Upper lobe of left lung (tissue), 6 donors: ENCODE measurements around the gene WDR93. TPM values are rescaled to one million over a fixed set of nuclear protein-coding genes. Genes with fewer than 3 reads are reported as not detected.

Source experiments
- ATAC-seq, 2 donors: fragments of 200-7000 bp; cut with Tn5 transposase; one replicate each; pipeline ENCODE4 v1.9.1; 2022; ENCODE audit warnings: mild to moderate bottlenecking in 2 of 2, moderate library complexity in 2 of 2; ENCODE audit not compliant: low FRiP score in 2 of 2
- DNase-seq, 2 donors: peaks; one replicate each; pipeline ENCODE4 v3.0.0-alpha.2; 2019 to 2020
- H3K27ac ChIP-seq, 4 donors: fragments of 200-600 bp; sonication (generic); one replicate each; pipeline ENCODE4 v1.5.1; 2016 to 2019
- H3K27me3 ChIP-seq, 4 donors: fragments of 200-600 bp; sonication (generic); one replicate each; pipeline ENCODE4 v1.5.1; 2017 to 2019
- H3K36me3 ChIP-seq, 4 donors: fragments of 200-600 bp; sonication (generic); one replicate each; pipeline ENCODE4 v1.5.1; 2016 to 2019
- H3K4me1 ChIP-seq, 4 donors: fragments of 200-600 bp; sonication (generic); one replicate each; pipeline ENCODE4 v1.5.1; 2018 to 2019
- H3K4me3 ChIP-seq, 4 donors: fragments of 200-600 bp; sonication (generic); one replicate each; pipeline ENCODE4 v1.5.1; 2017 to 2019; ENCODE audit warnings: mild to moderate bottlenecking in 2 of 4, moderate library complexity in 1 of 4
- H3K9me3 ChIP-seq, 4 donors: fragments of 200-600 bp; sonication (generic); one replicate each; pipeline ENCODE4 v1.5.1; 2018 to 2019
- EP300 ChIP-seq, 4 donors: sonication (generic); formaldehyde crosslinking; IDR thresholded peaks; one replicate each; pipeline ENCODE4 v1.5.1; 2017; ENCODE audit warnings: antibody characterized with exemption in 4 of 4, control low read depth in 2 of 4
- POLR2A ChIP-seq, 4 donors: fragments of 450-650 bp; IDR thresholded peaks; one replicate each; pipeline ENCODE4 v1.5.1; 2016 to 2017; ENCODE audit warnings: antibody characterized with exemption in 4 of 4, mild to moderate bottlenecking in 2 of 4
- POLR2AphosphoS5 ChIP-seq, 2 donors: sonication (generic); formaldehyde crosslinking; IDR thresholded peaks; one replicate each; pipeline ENCODE4 v1.5.1; 2017; ENCODE audit warnings: antibody characterized with exemption in 2 of 2
- WGBS, 2 donors: methylation state at CpG; one replicate each; pipeline ENCODE4 v1.1.5; 2017 to 2018; 5-methylcytosine and 5-hydroxymethylcytosine counted together
- total RNA-seq, 6 donors: library from RNA; depleted of rRNA in 4 of 6; stranded (reverse); fragments of >200 nt in 4 of 6; gene quantifications; one replicate each; pipeline versions ENCODE4 v1.1.0 to v1.2.1, GENCODE V29; 2016 to 2021
- TF ChIP-seq, protein P1 (sequence below), 6 experiments: fragments of 450-650 bp in 4 of 6; fragments of 200-600 bp in 2 of 6; sonication (generic) in 2 of 6; IDR thresholded peaks; one replicate each; pipeline ENCODE4 v1.5.1; 2016 to 2019; ENCODE audit warnings: antibody characterized with exemption in 6 of 6
- donor health status: DM: no; HTN: no; CAD: no; lungs with moderate emphysema.
- donor health status: DM: no; HTN: yes; CAD: no; lungs with severe emphysema.

The WDR93 gene
- total RNA-seq, 6 donors from 2014 or later = 0.31 to 7.2 (median 1.9) TPM

DNA sequence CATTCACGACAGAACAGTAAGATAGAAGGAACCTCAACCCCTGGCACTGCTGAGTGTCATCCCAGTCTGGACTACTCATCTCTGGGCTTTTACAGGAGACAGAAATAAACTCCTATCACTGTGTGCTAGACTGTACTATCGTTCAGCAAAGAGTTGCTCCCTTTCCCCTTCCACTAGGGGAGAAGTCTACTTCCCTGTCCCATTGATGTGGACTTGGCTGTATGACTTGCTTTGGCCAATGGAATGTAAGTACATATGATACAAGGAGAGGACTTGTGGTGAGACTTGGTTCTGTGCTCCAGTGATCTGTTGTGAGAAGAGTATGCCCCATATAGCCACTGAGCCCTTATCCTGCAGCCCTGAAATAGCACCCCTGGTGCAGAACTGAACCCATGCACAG lies 30.1 kb upstream of the WDR93 start:
- DNase-seq (no peak), ATAC-seq (no peak)
- no peaks in the 10 kb centered on the region for H3K27me3 ChIP-seq
- no peaks in the 10 kb centered on the region for H3K36me3 ChIP-seq
- TF ChIP-seq EP300 (IDR thresholded peaks at IDR 0.05) = no peak
- TF ChIP-seq, protein P1, sequence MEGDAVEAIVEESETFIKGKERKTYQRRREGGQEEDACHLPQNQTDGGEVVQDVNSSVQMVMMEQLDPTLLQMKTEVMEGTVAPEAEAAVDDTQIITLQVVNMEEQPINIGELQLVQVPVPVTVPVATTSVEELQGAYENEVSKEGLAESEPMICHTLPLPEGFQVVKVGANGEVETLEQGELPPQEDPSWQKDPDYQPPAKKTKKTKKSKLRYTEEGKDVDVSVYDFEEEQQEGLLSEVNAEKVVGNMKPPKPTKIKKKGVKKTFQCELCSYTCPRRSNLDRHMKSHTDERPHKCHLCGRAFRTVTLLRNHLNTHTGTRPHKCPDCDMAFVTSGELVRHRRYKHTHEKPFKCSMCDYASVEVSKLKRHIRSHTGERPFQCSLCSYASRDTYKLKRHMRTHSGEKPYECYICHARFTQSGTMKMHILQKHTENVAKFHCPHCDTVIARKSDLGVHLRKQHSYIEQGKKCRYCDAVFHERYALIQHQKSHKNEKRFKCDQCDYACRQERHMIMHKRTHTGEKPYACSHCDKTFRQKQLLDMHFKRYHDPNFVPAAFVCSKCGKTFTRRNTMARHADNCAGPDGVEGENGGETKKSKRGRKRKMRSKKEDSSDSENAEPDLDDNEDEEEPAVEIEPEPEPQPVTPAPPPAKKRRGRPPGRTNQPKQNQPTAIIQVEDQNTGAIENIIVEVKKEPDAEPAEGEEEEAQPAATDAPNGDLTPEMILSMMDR (IDR thresholded peaks at IDR 0.05) = no peak
- no peak for TF ChIP-seq POLR2AphosphoS5 (IDR thresholded peaks at IDR 0.05)
- TF ChIP-seq POLR2A (IDR thresholded peaks at IDR 0.05) = no peak
- peaks cover 0 to 19% (median 14%) of the 10 kb centered on the region in 4 donors for H3K4me1 ChIP-seq
- no peak overlapping the region for H3K4me3 ChIP-seq
- H3K27ac ChIP-seq = no peak overlapping the region
- no peaks in the 10 kb centered on the region for H3K9me3 ChIP-seq
- 85 to 94% methylated on average over 2 of the region's 2 CpGs for WGBS, 2 donors

DNA sequence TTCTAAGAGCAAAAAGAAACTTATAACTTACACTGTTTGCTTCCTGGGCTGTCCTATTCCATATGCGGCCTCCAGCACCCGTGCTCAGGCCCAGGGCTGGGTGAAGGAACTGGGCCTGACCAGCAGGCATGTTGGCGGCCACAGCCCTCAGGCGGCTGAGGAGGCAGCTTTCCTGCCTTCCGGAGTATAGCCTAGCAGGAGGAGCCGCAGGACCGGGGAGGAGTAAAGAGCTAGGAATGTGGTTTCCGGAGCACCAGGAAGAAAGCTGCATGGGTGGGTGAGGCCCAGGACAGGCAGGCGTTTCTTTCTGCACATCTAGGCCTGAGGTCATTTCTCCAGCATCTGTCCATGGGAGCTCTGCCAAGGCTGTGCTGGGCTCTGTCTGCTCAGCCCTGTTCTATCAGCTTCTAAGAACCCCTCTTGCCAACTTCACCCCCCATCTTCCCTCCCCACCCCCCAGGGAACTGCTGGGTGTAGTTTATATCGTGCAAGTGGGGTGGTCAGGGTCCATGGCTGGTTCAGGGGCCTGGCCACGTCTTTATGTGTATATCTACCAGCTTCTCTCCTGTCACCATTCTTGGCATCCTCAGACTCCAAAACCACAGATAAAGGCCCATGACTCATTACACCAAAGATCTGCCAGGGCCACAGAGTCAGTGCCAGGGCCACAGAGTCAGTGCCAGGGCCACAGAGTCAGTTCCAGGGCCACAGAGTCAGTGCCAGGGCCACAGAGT lies 27.6 kb upstream of the WDR93 start:
- no peaks in the 10 kb centered on the region for H3K9me3 ChIP-seq
- H3K27me3 ChIP-seq = no peaks in the 10 kb centered on the region
- 38 to 44% methylated on average over 11 of the region's 11 CpGs for WGBS, 2 donors
- peaks cover 0 to 23% (median 17%) of the 10 kb centered on the region in 4 donors for H3K4me1 ChIP-seq
- H3K27ac ChIP-seq = peak overlapping the region in 2 of 4 donors; percentile 14 to 42
- H3K4me3 ChIP-seq = no peak overlapping the region
- H3K36me3 ChIP-seq = no peaks in the 10 kb centered on the region
- peak in 1 of 2 donors; percentile 66 for DNase-seq
- TF ChIP-seq POLR2A (IDR thresholded peaks at IDR 0.05) = no peak
- TF ChIP-seq POLR2AphosphoS5 (IDR thresholded peaks at IDR 0.05) = no peak
- TF ChIP-seq EP300 (IDR thresholded peaks at IDR 0.05) = no peak
- TF ChIP-seq, protein P1 (IDR thresholded peaks at IDR 0.05) = no peak
- ATAC-seq = peak; percentile 72 to 90

DNA sequence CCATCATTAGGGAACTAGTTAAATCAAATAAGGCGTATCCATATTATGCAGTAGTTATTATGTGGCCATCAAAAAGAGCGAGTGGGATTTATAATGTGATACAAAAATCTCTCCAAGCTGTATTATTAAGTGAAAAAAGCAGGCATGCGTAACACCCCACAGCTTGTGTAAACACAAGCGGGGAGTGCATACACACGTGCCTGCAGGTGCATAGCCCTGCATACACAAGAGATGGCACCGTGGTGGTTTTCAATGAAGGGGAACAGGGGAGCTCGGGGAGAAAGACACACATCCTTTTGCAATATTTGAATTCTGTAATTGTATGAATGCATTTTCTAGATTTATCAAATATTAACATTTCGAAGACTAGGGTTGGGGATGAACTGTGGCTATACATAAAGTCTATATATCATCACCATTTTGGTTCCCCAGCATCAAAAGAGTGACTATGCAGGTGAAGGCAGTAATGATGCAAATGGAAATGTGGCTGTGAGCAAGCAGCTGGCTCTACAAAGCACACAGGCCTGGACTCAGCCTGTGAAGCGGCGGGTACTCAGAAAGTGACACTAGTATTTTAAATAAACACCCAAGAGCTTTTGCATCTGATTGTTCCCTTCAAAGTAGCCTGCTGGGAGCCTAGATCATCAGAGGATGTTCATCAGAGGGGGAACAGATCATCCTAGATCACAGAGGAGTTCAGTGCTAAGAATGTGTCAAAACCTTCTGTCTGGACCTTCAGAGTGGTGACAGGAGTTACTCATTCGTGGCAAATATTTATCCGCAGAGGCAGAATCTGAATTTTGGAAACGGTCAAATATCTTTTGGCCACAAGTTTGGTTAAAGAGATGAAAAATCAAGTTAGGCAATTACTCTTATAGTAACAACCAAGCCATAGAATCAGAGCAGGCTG lies 25.9 kb upstream of the WDR93 start:
- H3K36me3 ChIP-seq = no peaks in the 10 kb centered on the region
- WGBS, 2 donors = 90 to 92% methylated on average over 13 of the region's 13 CpGs
- ATAC-seq = no peak
- peak overlapping the region in 3 of 4 donors; percentile 75 to 82 (median 81) for H3K27ac ChIP-seq
- no peak for DNase-seq
- TF ChIP-seq, protein P1 (IDR thresholded peaks at IDR 0.05) = no peak
- TF ChIP-seq POLR2AphosphoS5 (IDR thresholded peaks at IDR 0.05) (no peak), EP300 (IDR thresholded peaks at IDR 0.05) (no peak), POLR2A (IDR thresholded peaks at IDR 0.05) (no peak)
- H3K9me3 ChIP-seq = no peaks in the 10 kb centered on the region
- no peaks in the 10 kb centered on the region for H3K27me3 ChIP-seq
- peak overlapping the region in 3 of 4 donors; percentile 49 to 54 (median 50) for H3K4me3 ChIP-seq
- H3K4me1 ChIP-seq = peaks cover 0 to 23% (median 17%) of the 10 kb centered on the region in 4 donors

DNA sequence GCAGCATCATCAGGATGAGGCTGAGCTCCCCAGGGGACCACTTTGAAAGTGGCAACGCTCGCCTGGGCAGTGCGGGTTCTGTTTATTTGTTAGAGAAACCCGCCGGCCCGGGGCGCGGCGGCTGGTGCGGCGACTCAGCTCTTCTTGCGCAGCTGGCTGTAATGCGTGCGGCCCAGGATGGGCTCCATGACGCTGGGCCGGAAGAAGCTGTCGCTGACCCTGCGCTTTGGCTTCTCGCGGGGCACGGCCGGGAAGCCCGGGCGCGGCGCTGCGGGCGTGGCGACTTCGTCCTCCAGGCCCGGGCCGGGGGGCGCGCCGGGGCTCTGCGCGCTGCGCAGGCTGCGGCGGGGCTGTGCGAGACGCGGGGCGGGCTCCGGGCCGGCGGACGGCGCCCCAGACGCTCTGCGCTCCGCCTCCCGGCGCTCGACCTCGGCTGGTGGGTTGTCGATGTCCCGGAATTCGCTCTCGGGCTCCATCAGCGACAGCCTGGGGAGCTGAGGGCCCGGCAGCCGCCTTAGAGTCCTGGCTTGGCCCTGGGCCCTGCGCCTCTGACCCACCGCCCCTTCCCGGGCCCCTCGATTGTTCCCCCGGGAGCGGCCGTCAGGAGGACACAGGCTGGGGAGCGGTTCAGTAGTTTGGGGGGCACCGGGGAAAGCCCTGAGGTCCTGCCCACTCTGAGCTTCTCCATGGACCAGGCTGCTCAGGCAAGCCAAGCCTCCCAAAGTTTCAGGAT lies 25.0 kb upstream of the WDR93 start:
- Histone ChIP-seq H3K27ac (peak overlapping the region; percentile 57 to 82 (median 78)), H3K36me3 (no peaks in the 10 kb centered on the region), H3K4me1 (peaks cover 0 to 23% (median 17%) of the 10 kb centered on the region in 4 donors), H3K9me3 (no peaks in the 10 kb centered on the region), H3K4me3 (peak overlapping the region in 3 of 4 donors; percentile 49 to 54 (median 50)), H3K27me3 (no peaks in the 10 kb centered on the region)
- peak in 1 of 4 donors; percentile 21 for TF ChIP-seq POLR2A (IDR thresholded peaks at IDR 0.05)
- no peak for TF ChIP-seq EP300 (IDR thresholded peaks at IDR 0.05)
- ATAC-seq (peak; percentile 2 to 87), DNase-seq (peak; percentile 46 to 93)
- 1 to 7% methylated on average over 17 to 24 of the region's 72 CpGs for WGBS, 2 donors
